ENCODE measurements around the gene CDK19.
"Not testable (repeated sequence)": the region's sequence is repeated elsewhere in the genome, so short reads cannot be mapped to it uniquely, and the experiment has no call there.

CDK19 gene

GRCh38 chr6:110815411-110816409, at the start of gene CDK19:
Gene CDK19 (minus strand): TSS chr6:110815469. CDS start chr6:110815136, 333 bp downstream.
- peak; percentile 99 for DNase-seq

- no peak for DNase-seq
These were observed 49.6 kb upstream of the CDK19 start for GRCh38 chr6:110864824-110865223.

GRCh38 chr6:110859335-110859792, 44.1 kb upstream of the CDK19 start:
- no peak for DNase-seq

GRCh38 chr6:110858562-110859214, 43.4 kb upstream of the CDK19 start:
- DNase-seq = no peak

- DNase-seq = no peak
These were observed 42.7 kb upstream of the CDK19 start for GRCh38 chr6:110858016-110858415.

GRCh38 chr6:110856296-110856695, 41.0 kb upstream of the CDK19 start:
- no peak for DNase-seq

GRCh38 chr6:110853754-110854477, 38.6 kb upstream of the CDK19 start:
- DNase-seq = no peak

- no peak for DNase-seq
These were observed 37.5 kb upstream of the CDK19 start for GRCh38 chr6:110852773-110853172.

GRCh38 chr6:110849781-110850180, 34.5 kb upstream of the CDK19 start:
- no peak for DNase-seq

GRCh38 chr6:110841266-110841665, 26.0 kb upstream of the CDK19 start:
- no peak for DNase-seq

- DNase-seq = not testable (repeated sequence)
These were observed 20.5 kb upstream of the CDK19 start for GRCh38 chr6:110835751-110836150.

GRCh38 chr6:110833831-110834230, 18.6 kb upstream of the CDK19 start:
- DNase-seq = no peak

GRCh38 chr6:110831405-110831804, 16.1 kb upstream of the CDK19 start:
- no peak for DNase-seq

- DNase-seq = no peak
These were observed 13.1 kb upstream of the CDK19 start for GRCh38 chr6:110828396-110828795.

- DNase-seq = no peak
These were observed 11.2 kb upstream of the CDK19 start for GRCh38 chr6:110826236-110827129.

- no peak for DNase-seq
These were observed 7.9 kb upstream of the CDK19 start for GRCh38 chr6:110823146-110823545.

- DNase-seq = no peak
These were observed 7.0 kb upstream of the CDK19 start for GRCh38 chr6:110822249-110822648.

- peak; percentile 21 for DNase-seq
These were observed 1.4 kb upstream of the CDK19 start for GRCh38 chr6:110816677-110817076.

- no peak for DNase-seq
These were observed 256 bp downstream of the CDK19 start for GRCh38 chr6:110815015-110815410.

- peak; percentile 62 for DNase-seq
These were observed 911 bp downstream of the CDK19 start for GRCh38 chr6:110814102-110815014.

All from activated CD4-positive, alpha-beta T cell treated with anti-CD3 and anti-CD28 coated beads, Interleukin-2, Interleukin-6, amounts not matched to agents 100 ng/mL and 50 ng/mL, durations not matched to agents 16 hours and 8 hours (primary cell).